ENCODE measurements around the gene ARID1B. TPM values are rescaled to one million over a fixed set of nuclear protein-coding genes. Genes with fewer than 3 reads are reported as not detected.
A peak's percentile ranks its signal among the peaks of the same experiment; 100 is the strongest.

ARID1B gene
- total and polyA plus RNA-seq, 2 experiments from 2014 or later = 32.9 to 67.0 TPM

DNA sequence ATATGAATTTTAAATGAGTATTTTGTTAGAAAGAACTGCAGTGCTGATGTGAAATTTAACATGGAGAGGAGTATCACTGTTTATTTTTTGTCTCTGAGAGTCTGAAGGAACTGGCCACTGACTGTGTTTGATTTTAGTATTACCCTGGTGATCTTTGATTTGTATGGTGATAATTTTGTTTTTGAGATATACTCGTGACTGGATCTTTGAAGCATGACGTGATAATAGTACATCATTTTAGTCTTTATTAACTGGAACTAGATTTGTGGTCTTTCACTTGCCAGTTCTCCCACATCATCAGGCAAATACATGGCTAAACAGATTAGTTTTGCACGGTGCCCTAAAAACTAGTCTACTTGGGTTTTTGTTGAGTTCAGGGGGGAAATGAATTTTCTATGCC, 55.5 kb downstream of the ARID1B start:
- Histone ChIP-seq H3K79me2 (peaks cover 100% of the 10 kb centered on the region), H3K27me3 (no peaks in the 10 kb centered on the region), H3K9me3 (ENCODE audit: low read depth) (no peaks in the 10 kb centered on the region), H3K36me3 (replicated peaks; ENCODE audit: insufficient read depth, low read depth) (no peaks in the 10 kb centered on the region), H3K4me1 (ENCODE audit: insufficient read depth) (no peaks in the 10 kb centered on the region), H2AFZ (no peak overlapping the region), H3K4me2 (no peak overlapping the region), H3K27ac (no peak overlapping the region), H3K9me2 (replicated peaks; ENCODE audit: insufficient read depth) (no peaks in the 10 kb centered on the region), H4K20me1 (ENCODE audit: insufficient read depth, poor library complexity, severe bottlenecking) (peaks cover 42% of the 10 kb centered on the region), H3K4me3 (no peak overlapping the region)
- no peak for TF ChIP-seq EZH2phosphoT487 (IDR thresholded peaks at IDR 0.05; ENCODE audit: low read depth, severe bottlenecking, unreplicated experiment)
- TF ChIP-seq EZH2 (IDR thresholded peaks at IDR 0.05; ENCODE audit: borderline replicate concordance) = no peak
- no peak for DNase-seq (ENCODE audit: low spot score)
- 85% methylated on average over 3 of the region's 3 CpGs for WGBS (ENCODE audit: low lambda C conversion rate, missing lambda C conversion rate)

DNA sequence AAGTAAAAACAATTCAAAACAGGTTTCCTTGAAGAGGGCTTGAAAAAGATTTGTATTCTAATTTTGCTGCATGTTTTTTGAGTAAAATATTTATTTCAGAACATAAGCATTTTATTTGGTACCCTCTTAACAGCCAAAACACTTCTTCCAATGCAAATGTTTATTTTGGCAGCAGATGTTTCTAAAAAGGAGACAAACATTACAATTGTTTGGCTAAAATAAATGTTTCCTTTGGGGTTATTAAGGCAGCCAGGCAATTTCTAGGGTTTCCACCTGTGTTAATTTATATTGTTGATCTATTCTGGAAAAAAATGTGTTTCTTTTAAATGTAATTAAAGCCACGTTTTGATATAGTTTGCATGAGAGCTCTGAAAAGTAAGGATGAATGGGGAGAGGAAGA, 56.6 kb downstream of the ARID1B start:
- no peaks in the 10 kb centered on the region for H3K36me3 ChIP-seq (replicated peaks; ENCODE audit: insufficient read depth, low read depth)
- H3K4me2 ChIP-seq = no peak overlapping the region
- no peaks in the 10 kb centered on the region for H3K9me3 ChIP-seq (ENCODE audit: low read depth)
- H4K20me1 ChIP-seq (ENCODE audit: insufficient read depth, poor library complexity, severe bottlenecking) = peaks cover 31% of the 10 kb centered on the region
- H3K79me2 ChIP-seq = peaks cover 99% of the 10 kb centered on the region
- TF ChIP-seq, protein P1, sequence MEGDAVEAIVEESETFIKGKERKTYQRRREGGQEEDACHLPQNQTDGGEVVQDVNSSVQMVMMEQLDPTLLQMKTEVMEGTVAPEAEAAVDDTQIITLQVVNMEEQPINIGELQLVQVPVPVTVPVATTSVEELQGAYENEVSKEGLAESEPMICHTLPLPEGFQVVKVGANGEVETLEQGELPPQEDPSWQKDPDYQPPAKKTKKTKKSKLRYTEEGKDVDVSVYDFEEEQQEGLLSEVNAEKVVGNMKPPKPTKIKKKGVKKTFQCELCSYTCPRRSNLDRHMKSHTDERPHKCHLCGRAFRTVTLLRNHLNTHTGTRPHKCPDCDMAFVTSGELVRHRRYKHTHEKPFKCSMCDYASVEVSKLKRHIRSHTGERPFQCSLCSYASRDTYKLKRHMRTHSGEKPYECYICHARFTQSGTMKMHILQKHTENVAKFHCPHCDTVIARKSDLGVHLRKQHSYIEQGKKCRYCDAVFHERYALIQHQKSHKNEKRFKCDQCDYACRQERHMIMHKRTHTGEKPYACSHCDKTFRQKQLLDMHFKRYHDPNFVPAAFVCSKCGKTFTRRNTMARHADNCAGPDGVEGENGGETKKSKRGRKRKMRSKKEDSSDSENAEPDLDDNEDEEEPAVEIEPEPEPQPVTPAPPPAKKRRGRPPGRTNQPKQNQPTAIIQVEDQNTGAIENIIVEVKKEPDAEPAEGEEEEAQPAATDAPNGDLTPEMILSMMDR (IDR thresholded peaks at IDR 0.05; ENCODE audit: poor library complexity) = no peak
- TF ChIP-seq EZH2 (IDR thresholded peaks at IDR 0.05; ENCODE audit: borderline replicate concordance) = no peak
- TF ChIP-seq EZH2phosphoT487 (IDR thresholded peaks at IDR 0.05; ENCODE audit: low read depth, severe bottlenecking, unreplicated experiment) = no peak
- no peak overlapping the region for H3K4me3 ChIP-seq
- 71% methylated on average over 1 of the region's 1 CpG for WGBS (ENCODE audit: low lambda C conversion rate, missing lambda C conversion rate)
- no peak overlapping the region for H2AFZ ChIP-seq
- DNase-seq (ENCODE audit: low spot score) = no peak
- no peaks in the 10 kb centered on the region for H3K27me3 ChIP-seq
- H3K4me1 ChIP-seq (ENCODE audit: insufficient read depth) = no peaks in the 10 kb centered on the region
- H3K9me2 ChIP-seq (replicated peaks; ENCODE audit: insufficient read depth) = no peaks in the 10 kb centered on the region
- H3K27ac ChIP-seq = no peak overlapping the region

DNA sequence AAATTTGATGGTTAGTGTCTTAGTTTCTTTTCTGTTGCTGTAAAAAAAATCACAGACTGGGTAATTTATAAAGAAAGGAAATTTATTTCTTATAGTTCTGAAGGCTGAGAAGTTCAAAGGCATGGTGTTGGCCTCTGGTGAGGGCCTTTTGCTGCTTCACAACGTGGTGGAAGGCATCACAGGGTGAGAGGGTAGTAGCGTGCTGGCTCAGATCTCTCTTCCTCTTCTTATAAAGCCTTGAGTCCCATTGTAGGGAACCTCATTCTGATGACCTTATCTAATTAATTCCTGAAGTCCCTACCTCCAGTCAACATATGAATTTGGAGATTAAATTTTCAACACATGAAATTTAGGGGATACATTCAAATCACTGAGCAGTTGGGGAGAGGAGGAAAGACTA, 62.0 kb downstream of the ARID1B start:
- DNase-seq (ENCODE audit: low spot score) = no peak
- TF ChIP-seq, protein P1 (IDR thresholded peaks at IDR 0.05; ENCODE audit: poor library complexity) = no peak
- TF ChIP-seq EZH2phosphoT487 (IDR thresholded peaks at IDR 0.05; ENCODE audit: low read depth, severe bottlenecking, unreplicated experiment) (no peak), EZH2 (IDR thresholded peaks at IDR 0.05; ENCODE audit: borderline replicate concordance) (no peak)
- peaks cover 18% of the 10 kb centered on the region for H3K4me1 ChIP-seq (ENCODE audit: insufficient read depth)
- no peaks in the 10 kb centered on the region for H3K9me2 ChIP-seq (replicated peaks; ENCODE audit: insufficient read depth)
- 91% methylated on average over 2 of the region's 2 CpGs for WGBS (ENCODE audit: low lambda C conversion rate, missing lambda C conversion rate)
- peaks cover 99% of the 10 kb centered on the region for H3K79me2 ChIP-seq
- H3K9me3 ChIP-seq (ENCODE audit: low read depth) = no peaks in the 10 kb centered on the region
- no peaks in the 10 kb centered on the region for H3K27me3 ChIP-seq
- H3K4me3 ChIP-seq = no peak overlapping the region
- H3K27ac ChIP-seq = peak overlapping the region; percentile 27
- H4K20me1 ChIP-seq (ENCODE audit: insufficient read depth, poor library complexity, severe bottlenecking) = peaks cover 41% of the 10 kb centered on the region
- H3K4me2 ChIP-seq = peak overlapping the region; percentile 25
- no peaks in the 10 kb centered on the region for H3K36me3 ChIP-seq (replicated peaks; ENCODE audit: insufficient read depth, low read depth)
- H2AFZ ChIP-seq = no peak overlapping the region

DNA sequence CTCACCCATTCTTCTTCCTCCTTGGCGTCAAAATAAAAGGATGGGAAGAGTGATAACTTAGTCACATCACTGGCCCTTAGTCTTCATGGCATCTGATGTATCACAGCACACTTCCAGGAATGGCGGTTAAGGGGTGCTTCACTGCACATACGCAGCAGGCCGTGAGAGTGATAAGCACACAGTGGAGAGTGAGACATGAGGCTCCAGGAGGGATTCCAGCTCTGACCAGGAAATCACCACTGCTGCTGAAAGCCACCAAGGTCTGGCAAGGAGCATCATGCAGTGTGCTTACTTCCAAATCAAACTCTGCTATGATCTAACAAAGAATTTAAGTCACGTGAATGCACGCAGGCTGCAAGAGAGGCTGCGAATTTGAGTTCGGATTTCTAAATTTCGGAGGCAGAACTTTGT, 62.4 kb downstream of the ARID1B start:
- H3K9me2 ChIP-seq (replicated peaks; ENCODE audit: insufficient read depth) = no peaks in the 10 kb centered on the region
- H3K27me3 ChIP-seq = no peaks in the 10 kb centered on the region
- H3K79me2 ChIP-seq = peaks cover 99% of the 10 kb centered on the region
- H3K4me2 ChIP-seq = peak overlapping the region; percentile 25
- WGBS (ENCODE audit: low lambda C conversion rate, missing lambda C conversion rate) = 63% methylated on average over 9 of the region's 9 CpGs
- H3K27ac ChIP-seq = peak overlapping the region; percentile 54
- TF ChIP-seq EZH2 (IDR thresholded peaks at IDR 0.05; ENCODE audit: borderline replicate concordance) = no peak
- no peak for TF ChIP-seq EZH2phosphoT487 (IDR thresholded peaks at IDR 0.05; ENCODE audit: low read depth, severe bottlenecking, unreplicated experiment)
- TF ChIP-seq, protein P1 (IDR thresholded peaks at IDR 0.05; ENCODE audit: poor library complexity) = no peak
- no peaks in the 10 kb centered on the region for H3K36me3 ChIP-seq (replicated peaks; ENCODE audit: insufficient read depth, low read depth)
- H3K4me3 ChIP-seq = no peak overlapping the region
- no peak overlapping the region for H2AFZ ChIP-seq
- DNase-seq (ENCODE audit: low spot score) = no peak
- H3K4me1 ChIP-seq (ENCODE audit: insufficient read depth) = peaks cover 21% of the 10 kb centered on the region
- no peaks in the 10 kb centered on the region for H3K9me3 ChIP-seq (ENCODE audit: low read depth)
- peaks cover 45% of the 10 kb centered on the region for H4K20me1 ChIP-seq (ENCODE audit: insufficient read depth, poor library complexity, severe bottlenecking)
